Keratinocyte (primary cell): ENCODE results near the gene XRCC3.

Experiments used
- EZH2 ChIP-seq: IDR thresholded peaks from one replicate; pipeline ENCODE4 v1.6.1; 2012; ENCODE audit warnings: inconsistent platforms, mild to moderate bottlenecking, low read length, moderate library complexity
- TF ChIP-seq, protein P1 (sequence below), 3 experiments: IDR thresholded peaks in 1 of 3; conservative IDR thresholded peaks in 1 of 3; optimal IDR thresholded peaks in 1 of 3; 2 replicates in 2 of 3; 3 replicates in 1 of 3; pipeline versions ENCODE3 to v1.5.1; 2011; ENCODE audit warnings: low read length in 3 of 3, mild to moderate bottlenecking in 3 of 3, moderate library complexity in 2 of 3, control low read depth in 1 of 3, inconsistent platforms in 1 of 3; ENCODE audit not compliant: insufficient read depth in 2 of 3; ENCODE audit errors: extremely low read depth in 1 of 3

GRCh38 chr14:103651585-103651984, 63.7 kb downstream of the XRCC3 start:
- TF ChIP-seq, protein P1, sequence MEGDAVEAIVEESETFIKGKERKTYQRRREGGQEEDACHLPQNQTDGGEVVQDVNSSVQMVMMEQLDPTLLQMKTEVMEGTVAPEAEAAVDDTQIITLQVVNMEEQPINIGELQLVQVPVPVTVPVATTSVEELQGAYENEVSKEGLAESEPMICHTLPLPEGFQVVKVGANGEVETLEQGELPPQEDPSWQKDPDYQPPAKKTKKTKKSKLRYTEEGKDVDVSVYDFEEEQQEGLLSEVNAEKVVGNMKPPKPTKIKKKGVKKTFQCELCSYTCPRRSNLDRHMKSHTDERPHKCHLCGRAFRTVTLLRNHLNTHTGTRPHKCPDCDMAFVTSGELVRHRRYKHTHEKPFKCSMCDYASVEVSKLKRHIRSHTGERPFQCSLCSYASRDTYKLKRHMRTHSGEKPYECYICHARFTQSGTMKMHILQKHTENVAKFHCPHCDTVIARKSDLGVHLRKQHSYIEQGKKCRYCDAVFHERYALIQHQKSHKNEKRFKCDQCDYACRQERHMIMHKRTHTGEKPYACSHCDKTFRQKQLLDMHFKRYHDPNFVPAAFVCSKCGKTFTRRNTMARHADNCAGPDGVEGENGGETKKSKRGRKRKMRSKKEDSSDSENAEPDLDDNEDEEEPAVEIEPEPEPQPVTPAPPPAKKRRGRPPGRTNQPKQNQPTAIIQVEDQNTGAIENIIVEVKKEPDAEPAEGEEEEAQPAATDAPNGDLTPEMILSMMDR (optimal IDR thresholded peaks at IDR 0.05 in 1 of 3, IDR thresholded peaks at IDR 0.05 in 1 of 3, conservative IDR thresholded peaks at IDR 0.05 in 1 of 3; ENCODE audit: extremely low read depth in 1 of 3, insufficient read depth in 2 of 3, low read length in 3 of 3), result no peak
- TF ChIP-seq EZH2, result no peak
